GM13976 (cell line): Measurements from ENCODE around the gene SIRPA.

Source experiments
- DNase-seq: peaks from one replicate; pipeline ENCODE4 v3.0.0; 2012; ENCODE audit warnings: low spot score
- in situ Hi-C: fragments of 300-500 bp; cut with MboI; formaldehyde crosslinking; loops from one replicate; pipeline ENCODE4 v1.12.0; 2022; ENCODE audit warnings: low sequenced_read_pairs, mixed read lengths, inconsistent platforms; ENCODE audit not compliant: unreplicated experiment
- TF ChIP-seq, protein P1 (sequence below): IDR thresholded peaks from 2 replicates; pipeline ENCODE4 v1.5.1; 2012; ENCODE audit warnings: borderline replicate concordance, mild to moderate bottlenecking; ENCODE audit not compliant: insufficient read depth; ENCODE audit errors: extremely low read depth, missing control alignments, control extremely low read depth

The SIRPA gene

DNA sequence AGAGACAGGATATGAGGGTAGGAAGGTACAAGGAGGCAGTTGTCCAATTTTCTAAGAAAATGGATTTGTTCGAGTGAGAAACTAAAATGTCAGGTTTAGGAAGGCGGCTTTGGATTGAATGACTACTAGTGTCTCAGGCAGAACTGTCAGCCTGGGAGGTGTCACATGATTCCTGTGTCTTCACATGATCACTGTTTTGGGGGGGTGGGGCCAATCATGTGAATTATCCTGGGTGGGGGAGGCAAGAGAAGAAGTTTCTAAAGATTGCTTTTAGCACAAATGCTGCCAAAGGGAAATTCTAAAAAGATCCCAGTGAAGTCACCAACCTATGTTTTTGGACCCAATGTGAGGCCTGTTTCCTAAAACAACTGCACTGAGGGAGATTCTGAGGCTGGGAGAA lies 2.3 kb downstream of the SIRPA start:
- TF ChIP-seq, protein P1, sequence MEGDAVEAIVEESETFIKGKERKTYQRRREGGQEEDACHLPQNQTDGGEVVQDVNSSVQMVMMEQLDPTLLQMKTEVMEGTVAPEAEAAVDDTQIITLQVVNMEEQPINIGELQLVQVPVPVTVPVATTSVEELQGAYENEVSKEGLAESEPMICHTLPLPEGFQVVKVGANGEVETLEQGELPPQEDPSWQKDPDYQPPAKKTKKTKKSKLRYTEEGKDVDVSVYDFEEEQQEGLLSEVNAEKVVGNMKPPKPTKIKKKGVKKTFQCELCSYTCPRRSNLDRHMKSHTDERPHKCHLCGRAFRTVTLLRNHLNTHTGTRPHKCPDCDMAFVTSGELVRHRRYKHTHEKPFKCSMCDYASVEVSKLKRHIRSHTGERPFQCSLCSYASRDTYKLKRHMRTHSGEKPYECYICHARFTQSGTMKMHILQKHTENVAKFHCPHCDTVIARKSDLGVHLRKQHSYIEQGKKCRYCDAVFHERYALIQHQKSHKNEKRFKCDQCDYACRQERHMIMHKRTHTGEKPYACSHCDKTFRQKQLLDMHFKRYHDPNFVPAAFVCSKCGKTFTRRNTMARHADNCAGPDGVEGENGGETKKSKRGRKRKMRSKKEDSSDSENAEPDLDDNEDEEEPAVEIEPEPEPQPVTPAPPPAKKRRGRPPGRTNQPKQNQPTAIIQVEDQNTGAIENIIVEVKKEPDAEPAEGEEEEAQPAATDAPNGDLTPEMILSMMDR = no peak
- no peak for DNase-seq
- in situ Hi-C loops = no loop called here

DNA sequence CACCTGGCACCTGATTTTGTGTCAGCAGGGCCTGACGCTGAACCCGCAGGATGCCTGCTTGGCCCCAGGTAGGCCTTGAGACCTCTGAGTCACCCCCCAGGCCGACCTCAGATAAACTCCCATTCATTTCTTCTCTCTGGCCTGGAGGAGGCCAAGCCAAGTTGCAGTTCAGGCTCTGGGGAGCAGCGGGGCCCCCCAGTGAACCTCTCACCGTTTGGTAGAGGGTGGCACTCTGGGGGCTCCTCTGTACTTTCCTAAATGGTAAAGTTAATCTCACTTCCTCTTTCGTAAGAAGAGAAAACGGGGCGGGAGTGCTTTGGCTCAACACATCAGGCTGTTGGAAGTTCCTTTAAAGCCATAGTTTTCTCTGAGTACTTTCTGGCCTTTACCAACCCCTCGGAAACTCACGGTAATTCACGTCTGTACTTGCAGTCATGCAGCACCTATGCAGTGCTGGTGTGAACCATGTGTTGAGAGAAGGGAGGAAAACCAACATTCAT lies 2.8 kb downstream of the SIRPA start:
- peak; percentile 70 for DNase-seq

DNA sequence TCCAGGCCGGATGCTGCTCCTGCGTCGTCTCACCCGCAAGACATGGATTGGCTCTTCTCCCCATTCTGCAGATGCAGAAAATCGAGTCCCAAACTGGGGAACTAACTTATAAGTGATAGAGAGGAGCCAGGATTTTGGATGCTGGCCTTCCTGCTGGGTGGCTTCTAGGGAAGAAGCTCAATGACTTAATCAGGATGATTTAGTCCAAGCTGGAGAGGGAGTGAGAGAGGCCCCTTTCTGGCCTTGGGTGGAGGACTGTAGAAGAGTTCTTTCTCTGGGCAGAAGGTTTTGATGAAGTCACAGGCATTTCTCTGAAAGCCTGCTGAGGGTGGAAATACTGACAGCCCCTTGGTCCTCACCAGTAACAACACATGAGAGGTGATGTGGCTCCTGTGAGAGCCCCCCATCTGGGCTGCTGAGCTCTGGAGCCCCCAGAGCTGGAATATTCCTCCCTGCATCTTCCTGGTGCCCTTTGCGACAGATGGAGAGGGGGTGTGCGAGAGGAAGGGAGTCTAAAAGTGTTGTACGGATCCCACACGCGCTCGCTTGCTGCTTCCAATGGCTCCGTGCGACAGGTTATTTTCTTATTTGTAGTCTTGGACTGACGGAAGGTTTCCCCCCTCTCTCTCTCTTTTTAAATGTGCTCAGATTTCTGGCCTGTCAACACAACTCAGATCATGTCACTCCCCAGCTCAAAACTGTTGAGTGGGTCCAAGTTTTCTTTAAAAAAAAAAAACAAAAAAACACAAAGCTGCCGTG lies 3.5 kb downstream of the SIRPA start:
- TF ChIP-seq, protein P1 = no peak
- DNase-seq = no peak
- in situ Hi-C loops = no loop called here

More for the DNA sequence above, 2.8 kb downstream of the SIRPA start:
- in situ Hi-C loops = no loop called here
- TF ChIP-seq, protein P1 = no peak

DNA sequence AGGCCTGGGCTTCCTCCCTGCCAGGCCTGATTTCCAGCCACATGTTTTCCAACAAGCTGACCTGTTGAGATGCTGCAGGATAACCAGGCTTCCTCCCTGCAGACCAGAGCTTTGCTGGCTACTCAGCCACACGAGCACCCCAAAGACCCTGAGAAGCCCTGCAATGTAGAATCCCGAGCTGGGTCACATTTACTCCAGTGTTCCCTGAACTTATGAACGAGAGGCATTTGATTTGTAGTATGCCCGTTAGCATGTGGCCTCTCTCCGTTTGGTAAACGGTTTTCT lies 4.0 kb downstream of the SIRPA start:
- in situ Hi-C loops = no loop called here
- no peak for DNase-seq
- TF ChIP-seq, protein P1 = no peak

DNA sequence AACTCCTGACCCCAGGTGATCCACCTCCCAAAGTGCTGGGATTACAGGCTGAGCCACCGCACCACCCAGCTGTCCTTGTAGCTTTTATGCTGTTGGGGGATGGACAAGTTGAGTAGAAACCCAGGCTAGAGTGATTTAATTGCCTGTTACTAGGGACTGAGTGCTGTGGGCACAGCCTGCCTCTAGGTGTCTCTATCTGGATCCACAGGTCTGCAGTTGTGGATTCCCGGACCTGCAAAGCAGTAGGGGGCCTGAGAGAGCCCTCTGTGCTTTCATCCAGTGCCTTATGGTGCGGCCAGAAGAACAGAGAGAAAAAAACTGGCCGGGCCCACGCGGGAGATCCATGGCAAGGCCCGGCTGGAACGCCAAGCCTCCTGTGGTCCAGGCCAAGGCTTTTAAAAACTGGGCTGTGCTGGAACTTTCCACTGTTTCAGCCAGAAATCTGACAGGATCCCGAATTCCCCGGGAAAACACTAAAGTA lies 5.2 kb downstream of the SIRPA start:
- DNase-seq = peak; percentile 69
- in situ Hi-C loops = no loop called here
- TF ChIP-seq, protein P1 = peak; percentile 21

DNA sequence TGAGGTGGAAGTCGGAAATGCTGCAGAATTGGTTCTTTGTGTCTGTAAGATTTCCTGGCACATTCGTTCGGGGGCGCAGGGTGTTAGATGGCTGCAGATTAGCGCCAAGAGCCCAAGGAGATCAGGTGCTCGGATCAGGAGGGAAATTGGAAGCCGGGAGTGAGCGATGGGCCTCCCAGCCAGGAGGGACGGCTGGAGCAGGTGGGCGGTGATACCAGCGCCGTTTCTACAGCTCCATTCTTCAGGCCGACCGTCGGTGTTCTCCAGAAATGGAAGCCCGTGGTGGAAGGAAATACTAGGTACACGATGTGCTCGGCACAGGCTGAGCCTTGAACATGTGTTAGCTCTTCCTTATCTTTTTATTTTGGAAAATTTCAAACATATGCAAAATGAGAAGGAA lies 6.5 kb downstream of the SIRPA start:
- TF ChIP-seq, protein P1 = no peak
- DNase-seq = no peak
- in situ Hi-C loops = no loop called here
